Ramos (cell line): Measurements from ENCODE around the gene BCL11A.

Experiments
- in situ Hi-C: fragments of 300-500 bp; cut with MboI; formaldehyde crosslinking; loops from one replicate; pipeline ENCODE4 v1.14.3; 2022; ENCODE audit warnings: low sequenced_read_pairs; ENCODE audit not compliant: unreplicated experiment

Gene BCL11A

DNA sequence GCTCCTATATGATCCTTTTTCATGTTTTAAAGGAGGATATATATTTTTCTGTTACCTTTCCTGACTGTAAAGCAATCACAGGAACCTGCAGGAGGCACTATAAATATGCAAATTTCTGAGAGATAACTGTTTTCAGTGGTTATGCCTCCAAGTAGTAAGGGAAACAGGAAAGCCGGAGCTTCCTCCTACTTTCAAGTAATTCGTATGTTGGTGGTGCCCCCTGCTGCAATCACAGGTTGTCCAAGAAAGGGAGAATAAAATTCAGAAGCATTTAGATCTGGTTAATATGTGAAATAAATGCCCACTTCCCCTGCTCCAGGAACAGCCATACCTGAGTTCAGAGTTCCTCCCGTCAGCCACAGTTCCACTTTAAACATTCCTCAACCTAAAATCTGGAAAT, 12.0 kb upstream of the BCL11A start:
- in situ Hi-C loops, result loop anchor here (10.0 to 25.0 kb wide), 2 partner anchors 1103 to 1261 kb away; no protein-coding TSS in a partner anchor

- in situ Hi-C loops, result loop anchor here (10.0 to 25.0 kb wide), 2 partner anchors 1099 to 1256 kb away; no protein-coding TSS in a partner anchor
Measured at GRCh38 chr2:60560734-60561644, 7.5 kb upstream of the BCL11A start.

DNA sequence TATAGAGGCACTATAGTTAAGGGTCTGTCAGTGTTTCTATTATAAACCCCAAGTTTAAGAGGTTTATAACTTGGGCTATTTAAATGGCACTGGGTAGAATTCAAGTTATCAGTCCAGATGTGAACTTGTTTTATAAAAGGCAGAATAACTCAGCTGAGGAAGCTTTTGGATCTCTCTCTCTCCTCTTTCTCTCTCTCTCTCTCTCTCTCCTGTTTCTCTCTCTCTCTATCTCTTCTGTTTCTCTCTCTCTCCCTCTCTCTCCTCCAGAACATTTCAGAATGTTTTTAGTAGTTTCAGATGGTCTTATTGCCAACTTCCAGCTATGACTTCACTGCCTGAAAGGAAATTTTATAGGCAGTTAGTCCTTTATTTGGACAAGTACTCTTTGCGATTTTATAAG, 6.4 kb upstream of the BCL11A start:
- in situ Hi-C loops, result loop anchor here (10.0 to 25.0 kb wide), 2 partner anchors 1098 to 1255 kb away; no protein-coding TSS in a partner anchor

- in situ Hi-C loops, result loop anchor here (25.0 kb wide), 1 partner anchor 1096 kb away; no protein-coding TSS in a partner anchor
Measured at GRCh38 chr2:60558536-60558935, 5.1 kb upstream of the BCL11A start.

GRCh38 chr2:60557486-60557864, 4.0 kb upstream of the BCL11A start:
- in situ Hi-C loops, result loop anchor here (25.0 kb wide), 1 partner anchor 1095 kb away; no protein-coding TSS in a partner anchor

GRCh38 chr2:60556576-60557485, 3.4 kb upstream of the BCL11A start:
- in situ Hi-C loops, result loop anchor here (25.0 kb wide), 1 partner anchor 1095 kb away; no protein-coding TSS in a partner anchor

- in situ Hi-C loops, result loop anchor here (25.0 kb wide), 1 partner anchor 1094 kb away; no protein-coding TSS in a partner anchor
Measured at GRCh38 chr2:60556175-60556574, 2.7 kb upstream of the BCL11A start.

GRCh38 chr2:60555783-60556139, 2.3 kb upstream of the BCL11A start:
- in situ Hi-C loops, result loop anchor here (25.0 kb wide), 1 partner anchor 1093 kb away; no protein-coding TSS in a partner anchor

- in situ Hi-C loops, result loop anchor here (25.0 kb wide), 1 partner anchor 1093 kb away; no protein-coding TSS in a partner anchor
Measured at GRCh38 chr2:60555066-60555782, 1.8 kb upstream of the BCL11A start.

DNA sequence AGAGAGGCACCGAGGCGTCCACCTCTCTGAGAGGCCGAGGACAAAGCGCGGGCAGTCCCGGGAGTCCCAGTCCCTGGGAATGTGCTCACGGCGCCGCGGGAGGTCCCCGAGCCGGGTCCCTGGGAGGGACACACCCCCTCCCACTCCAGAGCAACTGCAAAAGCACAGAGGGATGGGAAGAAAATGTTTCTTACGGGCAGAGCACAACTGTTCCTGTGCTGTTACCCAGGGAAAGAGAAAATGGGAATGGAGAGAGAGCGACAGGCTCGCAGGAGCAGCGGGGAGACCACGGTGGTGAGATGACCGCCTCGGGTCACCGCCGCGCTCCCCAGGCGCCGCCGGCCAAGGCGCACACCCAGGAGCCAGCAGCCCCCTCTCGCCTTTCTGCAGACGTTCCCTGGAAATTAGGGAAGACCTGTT, 1.2 kb upstream of the BCL11A start:
- in situ Hi-C loops, result loop anchor here (25.0 kb wide), 1 partner anchor 1092 kb away; no protein-coding TSS in a partner anchor

- in situ Hi-C loops, result loop anchor here (25.0 kb wide), 1 partner anchor 1092 kb away; no protein-coding TSS in a partner anchor
Measured at GRCh38 chr2:60554074-60554645, 706 bp upstream of the BCL11A start.

DNA sequence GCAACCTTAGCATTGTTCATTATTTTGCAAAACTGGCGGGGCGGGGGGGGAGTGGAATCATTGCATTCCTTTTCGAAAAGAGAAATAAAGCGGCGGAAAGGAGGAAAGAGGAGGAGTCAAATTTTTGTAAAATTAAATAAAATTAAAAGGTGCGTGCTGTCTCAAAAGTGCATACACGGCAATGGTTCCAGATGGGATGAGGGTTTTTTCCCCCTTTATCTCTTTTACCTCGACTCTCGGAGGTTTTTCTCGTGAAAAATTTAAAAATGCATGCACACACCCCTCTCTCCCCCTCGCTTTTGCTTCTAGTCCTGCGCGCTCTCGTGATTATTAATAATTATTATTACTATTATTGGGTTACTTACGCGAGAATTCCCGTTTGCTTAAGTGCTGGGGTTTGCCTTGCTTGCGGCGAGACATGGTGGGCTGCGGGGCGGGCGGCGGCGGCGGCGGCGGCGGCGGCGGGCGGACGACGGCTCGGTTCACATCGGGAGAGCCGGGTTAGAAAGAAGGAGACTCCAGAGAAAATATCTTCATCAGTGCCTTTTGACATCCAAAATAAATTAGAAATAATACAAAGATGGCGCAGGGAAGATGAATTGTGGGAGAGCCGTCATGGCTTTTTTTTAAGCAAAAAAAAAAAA, 481 bp downstream of the BCL11A start:
- in situ Hi-C loops, result loop anchor here (25.0 kb wide), 1 partner anchor 1091 kb away; no protein-coding TSS in a partner anchor

DNA sequence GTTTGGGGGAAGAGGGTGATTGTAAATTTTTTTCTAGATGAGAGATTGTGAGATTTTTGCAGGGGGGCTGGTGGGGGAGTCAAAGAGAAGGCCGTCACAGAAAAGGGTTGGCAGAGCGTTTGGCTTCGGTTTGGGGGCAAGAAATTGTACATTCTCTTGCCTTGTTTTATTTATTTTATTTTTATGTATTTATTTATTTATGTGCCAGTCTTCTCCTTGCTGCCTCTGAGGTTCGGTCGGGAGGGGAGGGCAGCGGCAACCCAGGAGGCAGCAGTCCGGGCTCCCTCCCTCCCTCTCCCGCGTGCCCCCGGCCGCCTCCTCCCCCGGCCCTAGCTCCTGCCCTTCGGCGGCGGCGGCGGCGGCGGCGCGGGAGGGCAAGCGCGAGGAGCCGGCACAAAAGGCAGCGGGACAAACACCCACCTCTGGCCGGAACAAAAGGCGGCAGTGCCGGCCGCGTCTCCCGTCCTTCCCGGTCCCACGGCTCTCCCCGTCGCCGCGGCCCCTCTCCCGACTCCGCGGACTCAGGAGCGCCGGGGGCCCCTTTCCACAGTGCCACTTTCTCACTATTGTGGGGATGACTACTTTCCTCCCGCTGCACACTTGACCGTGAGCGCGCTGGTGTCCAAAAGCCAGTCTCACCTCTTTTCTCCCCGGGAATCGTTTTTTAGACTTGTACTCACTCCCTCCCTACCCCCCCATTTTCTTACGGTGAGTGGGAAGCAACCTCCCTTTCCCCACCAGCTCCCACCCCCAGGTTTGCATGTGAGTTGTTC, 1.2 kb downstream of the BCL11A start:
- in situ Hi-C loops, result loop anchor here (25.0 kb wide), 1 partner anchor 1090 kb away; no protein-coding TSS in a partner anchor

DNA sequence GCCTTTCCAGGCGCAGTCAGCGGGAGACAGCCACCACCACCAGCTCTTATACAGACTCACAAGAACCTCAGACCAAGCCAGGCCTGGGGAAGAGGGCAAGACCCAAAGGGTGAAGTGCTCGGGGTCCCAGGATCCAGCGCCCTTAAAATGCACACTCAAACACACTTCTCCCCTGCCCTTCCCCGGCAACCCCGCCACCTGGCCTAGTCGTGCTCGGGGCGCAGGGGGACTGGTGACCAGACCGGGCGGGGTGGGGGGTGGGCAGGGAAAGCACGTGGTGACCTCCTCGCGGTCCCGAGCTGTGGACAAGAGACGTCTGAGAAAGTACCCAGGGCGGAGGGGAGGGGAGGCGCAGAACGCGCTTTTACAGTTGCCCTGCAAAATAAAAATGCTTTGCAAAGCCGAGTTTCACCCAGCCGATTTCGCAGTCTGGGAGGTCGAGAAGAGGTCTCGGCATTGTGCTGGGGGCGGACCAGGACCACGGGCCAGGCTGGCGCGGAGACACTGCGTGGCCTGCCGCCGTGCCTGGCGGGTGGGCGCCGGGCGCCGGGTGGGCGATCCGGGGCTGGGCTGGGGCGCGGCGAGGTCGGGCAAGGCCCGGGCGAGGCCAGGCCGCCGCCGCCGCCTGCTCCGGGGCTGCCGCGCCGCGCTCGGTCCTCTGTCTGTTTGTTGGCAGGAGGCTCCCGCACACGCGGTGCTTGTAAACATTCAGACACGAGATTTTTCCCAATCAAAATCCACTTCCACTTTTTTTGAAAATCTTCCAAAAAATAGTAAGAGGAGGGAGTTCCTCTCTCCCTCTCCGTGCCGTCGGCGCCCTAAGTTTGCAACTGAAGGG, 2.0 kb downstream of the BCL11A start:
- in situ Hi-C loops, result loop anchor here (25.0 kb wide), 1 partner anchor 1089 kb away; no protein-coding TSS in a partner anchor

DNA sequence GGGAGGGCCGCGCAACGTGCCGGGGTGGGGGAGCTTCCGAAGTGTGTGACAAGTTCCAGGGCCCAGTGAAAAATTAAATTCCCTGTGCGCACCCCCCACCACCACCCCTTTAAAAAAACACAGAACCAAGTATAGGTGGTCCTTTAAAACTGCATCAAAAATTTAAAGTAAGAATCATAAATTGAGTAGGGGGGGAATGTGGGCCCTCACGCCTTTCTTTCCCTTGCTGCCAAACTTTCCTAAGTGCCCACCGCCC, 2.5 kb downstream of the BCL11A start:
- in situ Hi-C loops, result loop anchor here (25.0 kb wide), 1 partner anchor 1089 kb away; no protein-coding TSS in a partner anchor

DNA sequence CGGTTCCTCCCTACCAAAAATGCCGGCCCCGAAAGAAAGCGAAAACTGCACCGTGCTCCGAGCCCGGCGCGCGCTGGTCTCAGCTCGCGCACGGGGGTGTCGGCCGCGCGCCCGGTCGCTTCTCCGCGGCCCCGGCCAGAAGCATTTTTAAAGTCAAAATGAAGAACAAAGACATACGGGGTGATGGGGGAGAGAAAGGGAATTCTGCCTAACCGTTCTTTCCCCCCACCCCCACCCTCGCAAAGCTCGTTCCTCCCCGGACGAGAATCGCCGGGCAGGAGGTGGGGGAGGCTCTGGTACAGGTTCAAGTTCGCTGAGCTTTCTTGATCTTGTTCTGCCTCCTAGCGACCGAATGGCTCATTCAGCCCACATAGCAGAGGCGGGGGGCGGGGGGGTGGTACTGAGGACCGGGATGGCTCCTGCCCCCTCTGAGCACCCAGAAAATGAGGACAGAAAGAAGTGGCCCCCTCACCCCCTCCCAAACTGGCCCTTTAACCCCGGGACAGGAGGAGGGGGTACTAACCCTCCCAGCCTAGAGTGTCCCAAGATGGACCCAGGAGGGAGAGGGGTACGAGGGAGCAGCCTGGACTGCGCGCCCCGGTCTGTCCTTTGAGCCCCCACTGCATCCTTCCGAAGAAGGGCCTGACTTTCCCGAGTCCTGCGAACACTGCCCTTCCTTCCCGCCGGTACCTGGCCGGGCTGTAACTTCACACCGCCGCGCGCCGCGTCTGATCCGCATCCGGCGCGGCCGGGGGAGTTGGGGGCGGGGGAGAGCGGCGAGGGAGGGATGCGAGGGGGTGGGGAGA, 3.1 kb downstream of the BCL11A start:
- in situ Hi-C loops, result loop anchor here (25.0 kb wide), 1 partner anchor 1088 kb away; no protein-coding TSS in a partner anchor
